ENCODE data around the gene IL1RAPL1. TPM values are rescaled to one million over a fixed set of nuclear protein-coding genes. Genes with fewer than 3 reads are reported as not detected.

The IL1RAPL1 gene
- total and polyA plus RNA-seq, 4 experiments from 2014 or later = not detected

DNA sequence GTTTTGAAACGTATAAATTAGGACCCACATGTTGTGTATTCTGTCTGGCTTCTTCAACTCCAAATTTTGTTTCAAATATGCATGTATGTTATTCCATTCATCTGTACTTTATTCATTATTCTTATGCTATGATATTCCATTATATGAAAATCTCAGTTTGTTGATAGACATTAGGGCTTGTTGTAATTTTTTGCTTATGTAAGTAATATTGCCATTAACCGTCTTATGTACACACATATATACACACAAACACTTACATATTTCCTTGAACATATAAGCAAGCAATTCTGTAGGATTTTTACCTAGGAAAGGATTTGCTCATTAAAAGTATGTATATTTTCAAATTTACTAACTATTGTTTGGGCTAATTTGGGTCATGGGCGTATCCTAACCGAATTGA lies 820.1 kb downstream of the IL1RAPL1 start:
- POLR2A ChIA-PET (ENCODE audit: partially characterized antibody) = no interaction called here
- intact Hi-C loops (cut with micrococcal nuclease) = no loop called here

GRCh38 chrX:29419774-29420553 lies 832.7 kb downstream of the IL1RAPL1 start:
- Mint-ChIP-seq H3K9me3 (peaks cover 0 to 8% (median 4%) of the 10 kb centered on the region in 8 donors), H3K4me3 (no peak overlapping the region), H3K27me3 (no peaks in the 10 kb centered on the region), H3K4me1 (no peaks in the 10 kb centered on the region), H3K27ac (no peak overlapping the region), H3K36me3 (no peaks in the 10 kb centered on the region)
- no peak overlapping the region for H3K27ac ChIP-seq (ENCODE audit: low read depth, low read length)
- H3K4me1 ChIP-seq (ENCODE audit: insufficient read depth, low read length) = no peaks in the 10 kb centered on the region
- no peaks in the 10 kb centered on the region for H3K36me3 ChIP-seq (ENCODE audit: insufficient read depth, low read length)
- no peaks in the 10 kb centered on the region for H3K27me3 ChIP-seq (ENCODE audit: insufficient read depth, low read length)
- intact Hi-C loops (cut with micrococcal nuclease) = no loop called here
- POLR2A ChIA-PET (ENCODE audit: partially characterized antibody) = no interaction called here
- H3K4me3 ChIP-seq (ENCODE audit: low read length in 2 of 2) = no peak overlapping the region
- H3K9me3 ChIP-seq (ENCODE audit: control insufficient read depth in 1 of 2, low read length in 2 of 2) = no peaks in the 10 kb centered on the region
- DNase-seq = no peak
- CTCF ChIA-PET (ENCODE audit: partially characterized antibody) = no interaction called here

More for the DNA sequence above, 820.1 kb downstream of the IL1RAPL1 start:
- Histone ChIP-seq H3K4me1 (ENCODE audit: insufficient read depth, low read length) (no peaks in the 10 kb centered on the region), H3K36me3 (ENCODE audit: insufficient read depth, low read length) (no peaks in the 10 kb centered on the region), H3K4me3 (ENCODE audit: low read length in 2 of 2) (no peak overlapping the region), H3K27ac (ENCODE audit: low read depth, low read length) (no peak overlapping the region), H3K27me3 (ENCODE audit: insufficient read depth, low read length) (no peaks in the 10 kb centered on the region), H3K9me3 (ENCODE audit: control insufficient read depth in 1 of 2, low read length in 2 of 2) (no peaks in the 10 kb centered on the region)
- peaks cover 0 to 8% (median 4%) of the 10 kb centered on the region in 8 donors for H3K9me3 Mint-ChIP-seq
- no peak for DNase-seq
- no peaks in the 10 kb centered on the region for H3K27me3 Mint-ChIP-seq
- no peak overlapping the region for H3K27ac Mint-ChIP-seq
- CTCF ChIA-PET (ENCODE audit: partially characterized antibody) = no interaction called here
- H3K4me3 Mint-ChIP-seq = no peak overlapping the region
- H3K4me1 Mint-ChIP-seq = no peaks in the 10 kb centered on the region
- H3K36me3 Mint-ChIP-seq = no peaks in the 10 kb centered on the region

GRCh38 chrX:29422034-29422433 lies 834.8 kb downstream of the IL1RAPL1 start:
- Mint-ChIP-seq H3K4me3 (no peak overlapping the region), H3K9me3 (peaks cover 0 to 11% (median 5%) of the 10 kb centered on the region in 8 donors), H3K4me1 (no peaks in the 10 kb centered on the region), H3K27me3 (no peaks in the 10 kb centered on the region), H3K27ac (no peak overlapping the region), H3K36me3 (no peaks in the 10 kb centered on the region)
- Histone ChIP-seq H3K4me3 (ENCODE audit: low read length in 2 of 2) (no peak overlapping the region), H3K36me3 (ENCODE audit: insufficient read depth, low read length) (no peaks in the 10 kb centered on the region), H3K9me3 (ENCODE audit: control insufficient read depth in 1 of 2, low read length in 2 of 2) (no peaks in the 10 kb centered on the region), H3K27ac (ENCODE audit: low read depth, low read length) (no peak overlapping the region), H3K4me1 (ENCODE audit: insufficient read depth, low read length) (no peaks in the 10 kb centered on the region), H3K27me3 (ENCODE audit: insufficient read depth, low read length) (no peaks in the 10 kb centered on the region)
- ChIA-PET CTCF (ENCODE audit: partially characterized antibody) (no interaction called here), POLR2A (ENCODE audit: partially characterized antibody) (no interaction called here)
- DNase-seq = no peak
- intact Hi-C loops (cut with micrococcal nuclease) = no loop called here

- Mint-ChIP-seq H3K27ac (no peak overlapping the region), H3K9me3 (peaks cover 0 to 12% (median 7%) of the 10 kb centered on the region in 8 donors), H3K36me3 (no peaks in the 10 kb centered on the region), H3K27me3 (no peaks in the 10 kb centered on the region), H3K4me3 (no peak overlapping the region), H3K4me1 (no peaks in the 10 kb centered on the region)
- no peak overlapping the region for H3K27ac ChIP-seq (ENCODE audit: low read depth, low read length)
- H3K27me3 ChIP-seq (ENCODE audit: insufficient read depth, low read length) = no peaks in the 10 kb centered on the region
- H3K4me3 ChIP-seq (ENCODE audit: low read length in 2 of 2) = no peak overlapping the region
- intact Hi-C loops (cut with micrococcal nuclease) = no loop called here
- ChIA-PET POLR2A (ENCODE audit: partially characterized antibody) (no interaction called here), CTCF (ENCODE audit: partially characterized antibody) (no interaction called here)
- DNase-seq = no peak
- no peaks in the 10 kb centered on the region for H3K4me1 ChIP-seq (ENCODE audit: insufficient read depth, low read length)
- no peaks in the 10 kb centered on the region for H3K9me3 ChIP-seq (ENCODE audit: control insufficient read depth in 1 of 2, low read length in 2 of 2)
- H3K36me3 ChIP-seq (ENCODE audit: insufficient read depth, low read length) = no peaks in the 10 kb centered on the region
Measured at GRCh38 chrX:29431895-29432294, 844.6 kb downstream of the IL1RAPL1 start.

DNA sequence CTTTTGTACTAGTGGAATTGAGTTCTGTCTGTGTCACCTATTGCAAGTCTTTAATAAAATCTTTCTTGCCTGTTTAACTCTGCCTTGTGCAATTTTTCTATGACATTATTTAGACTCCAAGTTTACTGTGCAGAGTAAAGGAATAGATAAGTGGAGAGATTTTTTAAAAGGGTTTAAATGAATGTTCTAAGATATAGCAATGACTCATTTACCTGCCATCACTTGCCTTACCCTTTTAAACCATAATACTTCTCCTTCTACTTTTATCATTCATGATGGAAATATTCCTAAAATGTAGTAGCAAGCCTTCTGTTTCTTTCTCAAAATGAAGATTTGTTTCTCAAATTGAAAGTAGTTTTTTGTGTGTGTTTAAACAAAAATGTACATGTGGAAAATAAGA lies 845.3 kb downstream of the IL1RAPL1 start:
- Mint-ChIP-seq H3K9me3 (peaks cover 0 to 9% (median 4%) of the 10 kb centered on the region in 8 donors), H3K27ac (no peak overlapping the region), H3K36me3 (no peaks in the 10 kb centered on the region), H3K27me3 (no peaks in the 10 kb centered on the region), H3K4me3 (no peak overlapping the region), H3K4me1 (no peaks in the 10 kb centered on the region)
- H3K4me3 ChIP-seq (ENCODE audit: low read length in 2 of 2) = no peak overlapping the region
- H3K4me1 ChIP-seq (ENCODE audit: insufficient read depth, low read length) = no peaks in the 10 kb centered on the region
- H3K36me3 ChIP-seq (ENCODE audit: insufficient read depth, low read length) = no peaks in the 10 kb centered on the region
- ChIA-PET POLR2A (ENCODE audit: partially characterized antibody) (no interaction called here), CTCF (ENCODE audit: partially characterized antibody) (no interaction called here)
- H3K27ac ChIP-seq (ENCODE audit: low read depth, low read length) = no peak overlapping the region
- no peak for DNase-seq
- no peaks in the 10 kb centered on the region for H3K27me3 ChIP-seq (ENCODE audit: insufficient read depth, low read length)
- intact Hi-C loops (cut with micrococcal nuclease) = no loop called here
- H3K9me3 ChIP-seq (ENCODE audit: control insufficient read depth in 1 of 2, low read length in 2 of 2) = no peaks in the 10 kb centered on the region

- H3K4me1 Mint-ChIP-seq = no peaks in the 10 kb centered on the region
- Histone ChIP-seq H3K9me3 (ENCODE audit: control insufficient read depth in 1 of 2, low read length in 2 of 2) (no peaks in the 10 kb centered on the region), H3K27me3 (ENCODE audit: insufficient read depth, low read length) (no peaks in the 10 kb centered on the region), H3K27ac (ENCODE audit: low read depth, low read length) (no peak overlapping the region), H3K36me3 (ENCODE audit: insufficient read depth, low read length) (no peaks in the 10 kb centered on the region), H3K4me1 (ENCODE audit: insufficient read depth, low read length) (no peaks in the 10 kb centered on the region), H3K4me3 (ENCODE audit: low read length in 2 of 2) (no peak overlapping the region)
- H3K4me3 Mint-ChIP-seq = no peak overlapping the region
- peaks cover 0 to 7% (median 2%) of the 10 kb centered on the region in 8 donors for H3K9me3 Mint-ChIP-seq
- no peaks in the 10 kb centered on the region for H3K27me3 Mint-ChIP-seq
- H3K27ac Mint-ChIP-seq = no peak overlapping the region
- H3K36me3 Mint-ChIP-seq = no peaks in the 10 kb centered on the region
- no peak for DNase-seq
- intact Hi-C loops (cut with micrococcal nuclease) = no loop called here
- ChIA-PET POLR2A (ENCODE audit: partially characterized antibody) (no interaction called here), CTCF (ENCODE audit: partially characterized antibody) (no interaction called here)
Measured at GRCh38 chrX:29434939-29435338, 847.7 kb downstream of the IL1RAPL1 start.

GRCh38 chrX:29435396-29435795 lies 848.1 kb downstream of the IL1RAPL1 start:
- no peak overlapping the region for H3K27ac ChIP-seq (ENCODE audit: low read depth, low read length)
- H3K36me3 Mint-ChIP-seq = no peaks in the 10 kb centered on the region
- H3K4me1 Mint-ChIP-seq = no peaks in the 10 kb centered on the region
- no peaks in the 10 kb centered on the region for H3K36me3 ChIP-seq (ENCODE audit: insufficient read depth, low read length)
- no peak overlapping the region for H3K4me3 ChIP-seq (ENCODE audit: low read length in 2 of 2)
- H3K4me3 Mint-ChIP-seq = no peak overlapping the region
- ChIA-PET POLR2A (ENCODE audit: partially characterized antibody) (no interaction called here), CTCF (ENCODE audit: partially characterized antibody) (no interaction called here)
- H3K27me3 ChIP-seq (ENCODE audit: insufficient read depth, low read length) = no peaks in the 10 kb centered on the region
- H3K27me3 Mint-ChIP-seq = no peaks in the 10 kb centered on the region
- H3K27ac Mint-ChIP-seq = no peak overlapping the region
- intact Hi-C loops (cut with micrococcal nuclease) = no loop called here
- no peak for DNase-seq
- no peaks in the 10 kb centered on the region for H3K4me1 ChIP-seq (ENCODE audit: insufficient read depth, low read length)
- no peaks in the 10 kb centered on the region for H3K9me3 ChIP-seq (ENCODE audit: control insufficient read depth in 1 of 2, low read length in 2 of 2)
- peaks cover 0 to 7% (median 2%) of the 10 kb centered on the region in 8 donors for H3K9me3 Mint-ChIP-seq

Measured in CD4-positive, alpha-beta memory T cell (primary cell).